ENCODE data around the gene PACRG.
"Not testable (repeated sequence)": the region's sequence is repeated elsewhere in the genome, so short reads cannot be mapped to it uniquely, and the experiment has no call there.

Gene PACRG

DNA sequence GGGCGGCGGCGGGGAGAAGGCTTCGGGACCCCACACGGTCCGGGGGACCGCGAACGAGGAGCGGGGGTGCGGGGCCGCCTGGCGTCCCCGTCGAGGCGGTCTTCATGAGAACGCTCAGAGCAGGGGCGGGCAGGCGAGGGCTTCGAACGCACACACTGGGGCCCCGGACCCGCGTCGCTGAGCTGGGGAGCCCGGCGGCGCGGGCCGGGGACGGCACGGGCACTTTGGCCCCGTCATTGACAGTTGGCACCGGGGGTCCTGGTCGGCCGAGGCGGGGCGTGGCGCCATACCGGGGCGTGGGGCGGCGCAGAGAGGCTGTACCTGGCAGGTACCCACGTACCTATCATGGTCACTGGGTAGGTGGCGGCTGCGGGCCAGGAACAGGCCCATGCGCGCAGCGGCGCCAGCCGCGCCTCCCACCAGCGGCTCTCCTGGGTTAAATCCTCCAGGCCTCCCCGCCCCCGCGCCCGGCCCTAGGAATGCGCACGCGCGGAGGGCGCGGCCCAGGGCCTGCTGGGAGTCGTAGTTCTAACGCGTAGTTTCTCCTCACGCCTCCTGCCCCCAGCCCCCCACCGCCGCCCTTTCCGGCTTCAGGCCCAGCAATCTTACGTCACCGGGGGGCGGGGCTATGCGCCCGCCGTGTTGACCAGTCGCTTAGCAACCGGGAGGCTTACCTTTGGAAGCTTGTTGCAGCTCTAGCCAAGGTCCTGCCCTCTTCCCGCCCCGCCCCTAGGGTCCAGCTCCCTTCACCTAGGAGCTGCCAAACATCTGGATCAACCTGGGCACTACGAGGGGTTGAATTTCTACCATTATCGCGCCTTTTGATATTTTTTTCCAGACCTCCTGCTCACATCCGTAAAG, at the start of gene PACRG, which contains the start of gene PRKN:
TSS of gene PACRG (plus strand) at position 653 of the 861 bp plus-strand sequence.
TSS of gene PRKN (minus strand) at position 445 of the 861 bp plus-strand sequence.
- DNase-seq, result peak; percentile 96 to 97

DNA sequence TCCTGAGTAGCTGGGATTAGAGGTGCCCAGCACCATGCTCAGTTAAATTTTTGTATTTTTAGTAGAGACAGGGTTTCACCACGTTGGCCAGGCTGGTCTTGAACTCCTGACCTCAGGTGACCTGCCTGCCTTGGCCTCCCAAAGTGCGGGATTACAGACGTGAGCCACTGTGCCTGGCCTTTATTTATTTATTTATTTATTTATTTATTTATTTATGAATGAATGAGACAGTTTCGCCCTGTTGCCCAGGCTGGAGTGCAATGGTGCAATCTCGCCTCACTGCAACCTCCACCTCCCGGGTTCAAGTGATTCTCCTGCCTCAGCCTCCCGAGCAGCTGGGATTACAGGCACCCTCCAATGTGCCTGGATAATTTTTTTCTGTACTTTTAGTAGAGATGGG, 48.9 kb upstream of the PACRG start:
- DNase-seq, result not testable (repeated sequence)

DNA sequence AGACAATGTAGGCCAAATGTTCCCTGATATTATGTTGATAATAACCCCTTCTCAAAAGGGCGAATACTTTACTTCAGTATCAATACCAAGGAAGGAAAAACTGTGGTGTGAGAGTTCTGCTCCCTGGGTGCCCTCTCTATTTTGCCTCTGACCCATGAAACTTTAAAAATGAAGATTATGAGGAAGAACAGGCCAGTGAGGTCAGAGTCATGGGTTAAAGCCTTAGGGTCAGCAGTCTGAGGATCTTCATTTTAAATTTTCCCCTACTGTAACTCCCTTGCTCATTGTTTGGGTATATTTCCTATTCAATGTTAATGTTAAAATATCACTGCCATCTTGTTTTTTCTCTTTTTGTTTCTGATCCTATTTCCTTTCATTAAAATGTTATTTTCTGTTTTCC, 48.1 kb upstream of the PACRG start:
- DNase-seq, result no peak

DNA sequence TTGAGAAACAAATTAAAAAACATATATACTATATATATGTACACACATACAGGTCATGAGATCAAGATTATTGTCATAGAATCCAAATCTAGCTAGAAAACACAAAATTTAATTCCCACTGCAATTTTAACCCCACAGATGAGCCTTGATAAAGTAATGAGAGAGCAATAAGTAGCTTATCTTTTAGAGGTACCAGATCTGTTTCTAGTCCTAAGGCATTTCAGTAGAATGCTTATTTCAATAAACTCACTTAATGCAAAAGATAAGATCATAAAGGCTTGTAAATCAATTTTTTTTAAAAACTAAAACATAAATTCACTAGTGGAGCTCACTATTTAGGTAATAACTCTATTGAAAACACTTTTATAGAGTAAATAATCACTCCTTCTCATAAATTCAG, 47.4 kb upstream of the PACRG start:
- DNase-seq, result no peak

DNA sequence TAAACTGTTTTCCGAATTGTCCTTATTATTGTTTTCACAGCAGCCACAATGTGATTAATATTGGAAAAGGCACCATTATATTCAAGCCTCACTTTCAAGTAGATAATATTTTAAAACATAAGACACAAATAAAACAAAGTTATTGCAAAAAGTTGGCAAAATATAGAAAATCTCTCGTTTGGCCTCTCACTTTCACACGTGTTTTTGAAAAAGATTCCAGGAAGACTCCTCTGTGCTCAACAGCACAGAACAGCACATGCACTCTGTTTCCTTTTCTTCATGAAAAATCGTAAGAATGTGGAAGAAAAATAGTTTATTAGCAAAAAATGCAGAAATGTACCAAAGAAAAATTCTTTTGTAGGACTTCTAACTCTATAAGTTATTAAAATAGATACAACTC, 46.9 kb upstream of the PACRG start:
- DNase-seq, result no peak

DNA sequence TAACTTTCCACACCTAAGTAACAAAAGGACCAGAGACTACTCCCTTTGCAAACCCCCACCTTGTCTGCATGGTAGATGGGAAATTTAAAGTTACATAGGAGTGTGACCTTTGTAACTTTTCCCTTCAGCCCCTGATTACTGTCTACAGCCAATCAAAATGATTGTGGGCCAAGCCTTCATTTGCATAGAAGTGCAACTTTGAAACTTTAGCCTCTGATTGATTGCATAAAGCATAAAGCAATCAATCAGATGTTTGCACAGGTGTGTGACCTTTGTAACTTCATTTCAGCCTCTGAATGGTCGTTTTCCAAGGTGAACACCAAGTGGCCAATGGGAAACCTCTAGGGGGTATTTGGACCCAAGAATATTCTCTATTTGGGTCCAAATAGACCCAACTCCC, 46.3 kb upstream of the PACRG start:
- DNase-seq, result no peak

DNA sequence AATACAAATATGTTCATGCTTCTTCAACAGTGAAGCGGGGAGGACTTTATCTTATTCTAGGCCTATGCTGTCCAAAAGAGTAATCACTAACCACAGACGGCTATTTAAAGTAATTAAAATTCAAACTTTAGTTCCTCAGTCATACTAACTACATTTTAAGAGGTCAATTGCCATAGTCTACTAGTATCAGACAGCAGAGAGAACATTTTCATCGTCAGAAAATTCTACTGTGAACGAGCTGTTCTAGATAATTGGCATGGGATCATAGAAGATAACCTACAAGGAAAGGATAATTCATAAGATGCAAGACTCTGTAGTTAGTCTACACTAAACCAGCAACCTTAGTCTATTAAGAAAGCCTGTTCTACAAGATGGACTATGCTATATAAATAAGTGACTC, 44.6 kb upstream of the PACRG start:
- no peak for DNase-seq

DNA sequence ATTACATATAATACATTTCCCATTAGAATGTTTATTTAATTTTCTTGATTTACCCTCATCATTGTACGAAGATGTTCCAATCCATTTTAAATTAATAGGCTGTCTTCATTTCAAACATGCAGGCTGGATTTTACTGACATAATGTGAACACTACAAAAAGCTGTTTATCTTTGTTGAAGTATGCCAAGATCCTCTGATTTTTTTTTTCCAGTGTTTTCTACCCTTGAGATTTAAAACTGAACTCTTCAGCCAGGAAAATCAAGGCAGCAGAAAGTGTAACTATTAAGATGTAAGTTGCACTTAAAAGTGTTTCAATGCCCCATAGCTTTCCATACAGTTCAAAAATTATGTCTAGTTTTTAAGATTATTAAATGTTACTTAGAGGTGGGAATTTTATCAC, 43.7 kb upstream of the PACRG start:
- DNase-seq, result no peak

DNA sequence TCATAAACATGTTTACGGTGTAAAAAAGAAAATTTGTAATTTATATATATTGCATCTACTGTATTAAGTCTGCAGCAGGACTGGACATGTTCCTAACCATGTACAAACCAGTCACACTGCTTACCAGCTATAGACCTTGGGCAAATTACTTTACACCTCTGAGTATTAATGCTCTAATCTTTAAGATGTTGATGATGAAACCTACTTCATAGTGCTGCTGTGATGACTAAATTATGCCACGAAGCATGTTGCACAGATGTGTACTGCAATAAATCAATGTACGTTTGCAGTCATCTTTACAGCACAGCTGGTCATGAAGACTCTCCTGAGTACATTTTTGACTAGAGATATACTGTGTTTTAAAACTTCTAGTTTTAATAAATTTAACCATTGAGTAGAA, 42.8 kb upstream of the PACRG start:
- no peak for DNase-seq

DNA sequence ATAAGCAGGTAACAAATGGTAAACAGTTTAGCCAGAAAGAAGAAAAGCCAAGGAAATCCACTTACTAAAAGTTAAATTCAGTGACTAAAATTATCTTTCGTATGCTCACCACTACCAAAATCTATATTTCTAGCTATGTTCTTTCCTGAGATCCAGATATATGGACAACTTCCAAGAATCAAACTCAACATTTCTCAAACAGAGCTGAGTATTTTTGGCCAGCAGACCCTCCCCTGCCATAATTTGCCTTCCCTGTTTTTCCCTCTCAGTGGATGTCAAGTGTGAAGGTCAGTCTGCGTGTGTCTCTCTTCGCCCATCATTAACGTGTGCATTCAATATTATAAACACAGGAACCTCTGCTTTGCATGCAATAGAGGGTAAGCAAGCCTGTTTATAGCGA, 42.2 kb upstream of the PACRG start:
- no peak for DNase-seq

DNA sequence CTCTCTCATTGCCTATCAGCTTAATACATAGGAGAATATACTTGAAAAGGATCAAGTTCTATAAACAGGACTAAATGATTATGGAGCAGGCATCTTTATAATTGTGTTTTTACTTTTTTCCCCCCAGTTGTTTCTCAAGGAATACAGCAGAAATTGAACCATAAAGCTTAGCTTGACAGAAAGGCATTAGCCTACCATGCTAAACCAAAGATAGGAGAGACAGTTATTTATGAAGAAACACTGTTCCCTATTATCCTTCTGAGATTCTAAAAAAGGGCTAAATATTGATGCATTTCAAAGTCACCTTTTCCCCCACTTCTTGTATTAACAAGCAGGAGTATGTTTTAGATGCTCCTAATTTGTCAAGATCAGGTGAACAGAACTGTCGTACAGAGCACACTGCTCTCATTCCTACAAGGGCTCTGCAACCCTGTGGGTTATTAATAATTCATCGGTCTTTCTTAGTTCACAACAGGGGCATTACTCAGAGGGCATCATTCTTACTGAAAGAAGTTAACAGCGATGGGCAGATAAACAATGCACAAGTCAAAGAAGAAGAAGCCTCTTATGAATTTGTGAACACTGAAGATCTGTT, 38.9 kb upstream of the PACRG start:
- DNase-seq, result no peak

DNA sequence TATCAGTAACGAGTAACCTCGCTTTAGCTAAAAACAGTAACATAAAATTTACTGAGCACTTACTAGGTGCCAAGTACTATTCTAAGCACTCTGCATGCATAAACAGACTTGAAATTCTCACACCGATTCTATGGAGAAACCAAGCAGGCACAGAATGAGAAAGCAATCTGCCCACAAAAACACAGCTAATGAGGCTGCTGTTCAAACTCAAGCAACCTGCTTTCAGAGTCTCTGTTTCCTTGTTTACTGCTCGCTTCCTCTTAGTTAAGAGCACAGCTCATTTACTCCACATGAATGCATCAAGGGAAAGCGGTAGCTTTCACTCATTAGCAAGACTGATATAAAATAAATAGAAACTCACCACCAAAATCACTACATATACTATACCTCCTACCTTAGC, 37.6 kb upstream of the PACRG start:
- DNase-seq, result no peak

DNA sequence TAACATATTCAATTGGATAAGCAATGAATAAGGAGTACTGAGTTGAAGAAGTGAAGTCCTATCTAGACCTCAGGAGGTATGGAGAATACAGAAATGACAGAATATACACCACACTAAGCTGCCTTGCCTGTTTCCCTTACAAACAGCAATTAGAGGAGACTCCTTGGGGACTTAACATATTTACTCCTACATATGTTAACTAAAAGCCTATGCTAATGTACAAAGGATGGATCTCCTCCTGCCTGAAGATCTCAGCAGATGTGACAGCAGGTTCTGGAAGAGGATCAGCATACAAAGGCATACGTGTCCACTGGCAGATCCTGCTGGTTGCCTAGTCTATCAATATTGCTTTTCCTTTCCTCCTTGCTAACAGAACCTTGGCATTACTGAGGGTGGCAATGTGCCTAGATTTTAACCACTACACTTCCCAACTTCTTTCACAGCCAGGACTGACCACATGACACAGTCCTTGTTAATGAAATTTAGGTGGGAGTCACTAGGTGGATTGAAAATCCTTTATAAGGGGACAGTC, 29.8 kb upstream of the PACRG start:
- no peak for DNase-seq

DNA sequence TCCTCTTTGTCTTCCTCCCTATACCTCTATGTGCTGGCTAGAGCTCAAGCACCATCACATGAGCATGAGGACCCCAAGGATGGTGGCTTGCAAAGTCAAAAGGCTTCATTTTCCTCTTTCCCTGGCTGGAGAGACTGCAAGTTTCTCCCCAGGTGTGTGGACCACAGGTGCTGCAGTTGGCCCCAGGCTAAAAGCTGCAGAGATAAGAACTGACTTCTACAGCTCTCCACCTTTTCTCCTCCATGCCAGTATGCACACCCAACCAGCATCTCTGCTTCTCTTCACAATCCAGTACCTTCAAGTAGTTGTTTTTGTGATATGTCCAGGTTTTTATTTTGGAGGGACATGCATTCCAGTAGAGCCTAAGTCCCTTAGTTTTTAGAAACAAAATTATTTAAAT, 29.3 kb upstream of the PACRG start:
- DNase-seq, result no peak

DNA sequence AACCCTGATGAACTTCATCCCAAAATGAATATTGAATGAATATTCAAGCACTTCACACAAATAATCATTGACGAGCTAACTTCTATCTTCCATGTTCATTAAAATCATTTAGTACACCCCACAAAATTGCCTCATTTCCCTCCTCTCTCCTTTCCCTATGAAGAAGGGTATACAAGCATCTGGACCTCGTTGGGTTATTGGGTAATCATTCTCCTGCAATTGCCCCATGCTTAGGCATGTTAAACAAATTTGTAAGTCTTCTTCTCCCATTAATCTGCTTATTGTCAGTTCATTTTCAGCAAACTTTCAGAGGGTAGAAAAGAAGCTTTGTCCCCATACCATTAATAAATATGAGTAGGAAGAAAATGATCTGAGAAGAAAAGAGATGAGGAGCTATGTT, 27.8 kb upstream of the PACRG start:
- DNase-seq, result no peak

DNA sequence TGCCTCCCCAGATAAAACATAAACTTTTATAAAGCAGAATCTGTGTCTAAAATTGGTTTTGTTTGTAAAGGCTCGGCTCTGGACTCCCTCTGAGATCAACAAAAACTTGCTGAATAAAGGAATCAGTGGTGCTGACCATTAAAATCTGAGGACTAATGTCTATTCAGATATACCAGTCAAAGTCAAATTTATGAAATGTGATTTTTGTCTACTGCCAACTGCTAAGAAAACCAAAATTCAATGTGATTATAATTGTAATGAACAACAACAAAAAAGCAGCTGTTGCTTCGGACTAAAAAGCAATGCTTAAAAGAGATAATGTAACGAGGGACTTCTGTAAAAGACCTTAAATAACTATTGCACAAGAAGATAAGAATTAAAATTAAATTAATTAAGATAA, 26.8 kb upstream of the PACRG start:
- no peak for DNase-seq

DNA sequence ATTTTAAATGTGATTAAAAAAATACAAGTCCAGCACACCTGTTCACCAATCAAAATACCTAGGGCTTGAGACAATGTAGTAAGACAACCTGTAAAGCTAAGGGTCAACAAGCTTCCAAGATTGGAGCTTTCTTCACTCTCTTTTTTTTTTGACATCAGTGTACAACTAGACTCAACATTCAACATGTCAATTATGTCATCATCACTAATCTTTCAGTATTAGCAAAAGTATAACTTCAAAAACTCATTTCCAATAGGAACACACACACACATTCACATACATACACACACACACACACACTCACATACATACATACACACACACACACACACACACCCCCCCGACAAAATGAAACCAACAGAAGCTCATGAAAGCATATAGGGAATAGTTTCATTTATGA, 26.2 kb upstream of the PACRG start:
- DNase-seq, result no peak

DNA sequence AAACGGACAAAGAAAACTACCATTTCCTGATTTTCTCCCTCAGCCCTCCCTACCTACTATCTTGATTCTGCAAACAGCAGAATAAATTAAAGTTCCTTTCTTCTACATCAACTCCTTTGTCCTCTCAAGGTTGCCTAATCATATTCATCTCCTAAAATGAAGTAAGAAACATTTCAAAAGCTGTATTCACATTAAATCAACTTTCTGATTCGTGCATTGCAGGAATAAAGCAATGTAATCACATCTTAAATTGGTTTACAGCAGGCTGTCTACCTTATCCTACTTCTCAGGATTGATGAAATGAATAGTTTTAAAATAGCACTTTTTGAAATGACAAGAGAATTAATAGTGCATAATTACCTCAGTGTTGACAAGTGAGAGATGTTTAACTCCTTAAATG, 25.3 kb upstream of the PACRG start:
- no peak for DNase-seq

DNA sequence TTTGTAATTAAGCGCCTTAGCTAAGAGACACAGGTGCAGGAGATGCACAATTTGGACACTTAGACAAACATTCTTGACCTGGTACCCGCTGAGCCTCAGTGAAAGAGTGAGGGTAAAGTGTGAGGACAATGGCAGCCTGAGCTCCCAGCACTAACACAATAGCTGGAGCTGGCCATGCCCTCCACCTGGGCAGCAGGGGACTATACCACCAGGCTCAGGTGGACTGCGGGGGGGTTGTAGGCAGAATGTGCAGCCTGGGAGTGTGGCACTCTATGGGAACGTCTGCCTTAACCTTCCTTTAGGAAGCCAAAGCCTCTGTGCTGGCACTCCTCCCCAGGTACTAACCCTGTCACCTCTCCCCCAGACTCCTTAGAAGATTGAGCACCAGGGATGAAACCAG, 23.8 kb upstream of the PACRG start:
- DNase-seq, result no peak

DNA sequence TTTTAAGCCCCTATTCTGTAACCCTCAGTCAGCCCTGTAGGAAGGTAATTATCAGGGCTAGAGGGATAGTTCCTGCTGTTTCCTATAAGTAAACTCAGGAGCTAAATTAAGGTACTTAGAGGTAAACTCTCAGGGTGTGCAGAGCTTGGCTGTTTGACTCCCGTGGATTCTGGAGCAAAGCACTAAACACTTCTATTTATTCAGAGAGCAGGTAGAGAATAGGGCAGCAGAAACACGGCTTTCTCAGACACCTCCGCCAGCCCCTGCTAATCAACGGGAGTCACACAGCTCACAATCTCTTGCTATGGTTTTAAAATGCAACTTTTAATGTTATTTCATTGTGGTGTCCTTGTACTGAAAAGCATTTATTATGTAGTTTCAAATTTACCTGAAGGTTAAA, 22.0 kb upstream of the PACRG start:
- no peak for DNase-seq

DNA sequence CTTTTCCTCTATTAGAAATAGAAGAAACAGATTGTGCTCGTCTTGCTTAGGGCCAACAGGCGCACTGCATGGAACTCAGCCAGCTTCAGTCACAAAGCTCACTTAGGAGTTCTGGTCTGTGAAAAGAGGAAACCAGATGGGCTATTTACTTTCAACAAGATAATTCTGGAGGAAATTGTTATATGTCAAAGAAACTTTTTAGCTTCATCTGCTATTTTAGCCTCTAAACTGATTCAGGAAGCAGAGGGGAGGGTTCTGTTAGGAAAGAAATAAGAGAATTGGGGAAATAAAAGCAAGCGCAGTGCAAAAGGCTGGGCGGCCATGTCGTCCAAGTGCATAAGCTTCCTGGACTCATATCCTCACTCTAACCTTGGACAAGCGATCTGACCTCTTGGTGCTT, 21.5 kb upstream of the PACRG start:
- DNase-seq, result no peak

DNA sequence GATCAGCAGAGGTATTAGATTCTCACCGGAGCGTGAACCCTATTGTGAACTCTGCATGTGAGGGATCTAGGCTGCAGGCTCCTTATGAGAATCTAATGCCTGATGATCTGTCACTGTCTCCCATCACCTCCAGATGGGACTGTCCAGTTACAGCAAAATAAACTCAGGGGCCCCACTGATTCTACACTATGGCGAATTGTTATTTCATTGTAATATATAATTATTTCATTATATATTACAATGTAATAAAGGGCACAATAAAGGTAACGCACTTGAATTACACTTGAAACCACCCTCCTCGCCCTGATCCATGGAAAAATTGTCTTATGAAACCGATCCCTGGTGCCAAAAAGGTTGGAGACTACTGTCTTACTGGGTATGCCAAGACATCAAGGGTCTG, 18.8 kb upstream of the PACRG start:
- DNase-seq, result no peak

DNA sequence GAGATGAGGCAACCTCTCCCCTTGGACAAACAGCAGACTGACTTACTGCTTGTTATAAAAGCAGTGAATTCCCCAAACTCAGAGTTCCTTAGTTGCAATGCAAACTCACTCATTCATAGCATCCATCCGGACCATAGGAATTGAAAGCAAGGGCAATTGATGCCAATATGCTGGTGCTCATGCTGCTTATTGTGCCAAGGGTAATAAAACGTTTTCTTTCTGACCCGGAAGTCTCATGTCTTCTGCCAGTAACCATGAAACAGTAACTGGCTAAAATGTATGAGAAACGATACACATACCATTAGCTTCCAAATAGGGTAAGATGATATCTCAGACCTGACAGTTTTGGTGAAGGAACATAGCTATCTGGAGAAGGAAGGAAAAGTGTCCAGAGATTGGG, 18.3 kb upstream of the PACRG start:
- no peak for DNase-seq

DNA sequence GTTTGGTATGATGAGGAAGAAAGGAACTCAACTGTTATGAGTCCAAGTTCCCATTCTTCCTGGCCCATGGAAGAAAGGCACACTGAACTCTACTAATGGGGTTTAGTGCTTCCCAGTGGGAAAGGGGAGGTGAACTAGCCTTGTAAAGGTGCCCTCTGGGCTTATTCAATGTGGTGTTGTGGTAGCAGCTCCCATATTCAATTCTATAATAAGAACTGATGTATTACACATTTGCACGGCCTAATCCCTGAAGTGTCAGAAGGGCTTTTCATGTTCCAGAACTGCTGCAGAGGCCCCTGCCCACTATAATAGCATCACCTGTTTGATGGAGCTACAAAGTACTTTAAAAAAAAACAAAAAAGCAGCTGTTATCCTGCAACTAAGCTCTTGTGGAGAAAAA, 17.4 kb upstream of the PACRG start:
- DNase-seq, result no peak

DNA sequence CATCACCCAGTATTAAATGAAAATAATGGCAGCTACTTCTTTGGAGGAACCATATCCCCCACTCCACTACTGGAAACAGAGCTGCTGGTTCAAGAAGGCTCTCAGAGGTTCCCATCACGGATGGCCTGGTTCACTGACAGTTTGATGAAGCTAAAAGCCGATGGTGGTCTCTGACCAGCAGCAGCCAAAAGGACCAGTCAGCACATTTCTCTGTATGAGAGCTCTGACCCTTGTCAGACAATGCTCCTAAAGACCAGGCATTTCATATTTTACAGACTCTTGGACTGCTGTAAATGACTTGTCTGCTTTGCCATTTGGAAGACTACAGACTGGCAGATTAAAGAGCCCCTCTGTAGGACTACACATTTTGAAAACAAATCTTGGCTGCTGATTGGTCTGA, 16.8 kb upstream of the PACRG start:
- DNase-seq, result no peak
